OCI-LY1 (cell line): ENCODE data around the gene SLC43A1.

Source experiments
- CTCF ChIP-seq: fragments of 200-600 bp; sonication (generic), shearing (Covaris generic); IDR thresholded peaks from 2 replicates; pipeline ENCODE4 v1.5.1; 2017; ENCODE audit warnings: mild to moderate bottlenecking, antibody characterized with exemption, low read length, moderate library complexity, mixed read lengths
- EZH2 ChIP-seq: fragments of 200-600 bp; sonication (generic), shearing (Covaris generic); IDR thresholded peaks from 2 replicates; pipeline ENCODE4 v1.8.0; 2017; ENCODE audit warnings: borderline replicate concordance, mixed run types, mild to moderate bottlenecking, antibody characterized with exemption, low read length, moderate library complexity, mixed read lengths

GRCh38 chr11:57516061-57516443, 550 bp upstream of the SLC43A1 start:
- TF ChIP-seq CTCF (no peak), EZH2 (no peak)
